Thoracic aorta (tissue), 2 donors: ENCODE results near the gene AKT2. TPM values are rescaled to one million over a fixed set of nuclear protein-coding genes. Genes with fewer than 3 reads are reported as not detected.

Experiments
- ATAC-seq: fragments of 150-250 bp; one replicate; pipeline ENCODE4 v1.8.0; 2017; ENCODE audit warnings: low read depth; ENCODE audit not compliant: insufficient number of reproducible peaks, low FRiP score
- DNase-seq: peaks from one replicate; pipeline ENCODE4 v3.0.0-alpha.2; 2020; ENCODE audit warnings: low spot score
- H3K27ac ChIP-seq, 2 donors: fragments of 200-600 bp; sonication (generic); 1 replicate in 1 of 2; 2 replicates in 1 of 2; pipeline ENCODE4 v1.5.1; 2016; ENCODE audit warnings: mild to moderate bottlenecking in 2 of 2, moderate library complexity in 2 of 2
- H3K27me3 ChIP-seq: fragments of 200-600 bp; sonication (generic); replicated peaks from 2 replicates; pipeline ENCODE4 v1.6.0; 2016; ENCODE audit warnings: mild to moderate bottlenecking; ENCODE audit not compliant: insufficient read depth
- H3K36me3 ChIP-seq: fragments of 200-600 bp; sonication (generic); one replicate; pipeline ENCODE4 v1.5.1; 2016
- H3K4me1 ChIP-seq, 2 donors: fragments of 200-600 bp; sonication (generic); 1 replicate in 1 of 2; 2 replicates in 1 of 2; pipeline versions ENCODE4 v1.5.1 to v1.6.0; 2016; ENCODE audit warnings: low read depth in 2 of 2, mild to moderate bottlenecking in 1 of 2; ENCODE audit not compliant: control insufficient read depth in 1 of 2
- H3K4me3 ChIP-seq: fragments of 200-600 bp; sonication (generic); 2 replicates; pipeline ENCODE4 v1.5.1; 2016; ENCODE audit warnings: mild to moderate bottlenecking
- H3K9me3 ChIP-seq: fragments of 200-600 bp; sonication (generic); 2 replicates; pipeline ENCODE4 v1.5.1; 2016
- CTCF ChIP-seq: fragments of 200-600 bp; sonication (generic); IDR thresholded peaks from one replicate; pipeline ENCODE4 v1.5.1; 2019; ENCODE audit warnings: antibody characterized with exemption
- total RNA-seq, 2 donors: library from RNA; depleted of rRNA; stranded (reverse); fragments of >200 nt; gene quantifications; one replicate each; pipeline versions ENCODE4 v1.1.0 to v1.2.3, GENCODE V29; 2016

The AKT2 gene
- total RNA-seq, 2 donors from 2014 or later: 94.5 to 138 TPM

- DNase-seq (no peak), ATAC-seq (no peak)
- H3K27ac ChIP-seq: no peak overlapping the region
- H3K9me3 ChIP-seq: no peaks in the 10 kb centered on the region
- TF ChIP-seq CTCF: no peak
- peaks cover 13% of the 10 kb centered on the region for H3K36me3 ChIP-seq
- H3K27me3 ChIP-seq: no peaks in the 10 kb centered on the region
- peaks cover 6 to 15% of the 10 kb centered on the region in 2 donors for H3K4me1 ChIP-seq
- H3K4me3 ChIP-seq: no peak overlapping the region
Observed at GRCh38 chr19:40266912-40267600, 18.1 kb downstream of the AKT2 start.

GRCh38 chr19:40266119-40266518 lies 19.0 kb downstream of the AKT2 start:
- Histone ChIP-seq H3K4me1 (peaks cover 6 to 15% of the 10 kb centered on the region in 2 donors), H3K27me3 (no peaks in the 10 kb centered on the region), H3K36me3 (peaks cover 13% of the 10 kb centered on the region), H3K27ac (no peak overlapping the region), H3K4me3 (no peak overlapping the region), H3K9me3 (no peaks in the 10 kb centered on the region)
- no peak for DNase-seq
- no peak for ATAC-seq
- no peak for TF ChIP-seq CTCF

GRCh38 chr19:40265763-40266099 lies 19.4 kb downstream of the AKT2 start:
- Histone ChIP-seq H3K9me3 (no peaks in the 10 kb centered on the region), H3K4me1 (peaks cover 6 to 15% of the 10 kb centered on the region in 2 donors), H3K4me3 (no peak overlapping the region), H3K27ac (no peak overlapping the region), H3K36me3 (peaks cover 13% of the 10 kb centered on the region), H3K27me3 (no peaks in the 10 kb centered on the region)
- no peak for TF ChIP-seq CTCF
- ATAC-seq (no peak), DNase-seq (no peak)

- ATAC-seq: no peak
- TF ChIP-seq CTCF: no peak
- Histone ChIP-seq H3K36me3 (peaks cover 13% of the 10 kb centered on the region), H3K27me3 (no peaks in the 10 kb centered on the region), H3K4me1 (peaks cover 6 to 15% of the 10 kb centered on the region in 2 donors), H3K4me3 (no peak overlapping the region), H3K9me3 (no peaks in the 10 kb centered on the region), H3K27ac (no peak overlapping the region)
- DNase-seq: no peak
Observed at GRCh38 chr19:40265055-40265762, 19.9 kb downstream of the AKT2 start.

GRCh38 chr19:40264314-40265054 lies 20.7 kb downstream of the AKT2 start:
- Histone ChIP-seq H3K27me3 (no peaks in the 10 kb centered on the region), H3K27ac (no peak overlapping the region), H3K4me1 (peaks cover 6 to 15% of the 10 kb centered on the region in 2 donors), H3K36me3 (peaks cover 13% of the 10 kb centered on the region), H3K4me3 (no peak overlapping the region), H3K9me3 (no peaks in the 10 kb centered on the region)
- ATAC-seq (no peak), DNase-seq (no peak)
- no peak for TF ChIP-seq CTCF
